ENCODE data around the gene PTPN20.
"Not testable (repeated sequence)": the region's sequence is repeated elsewhere in the genome, so short reads cannot be mapped to it uniquely, and the experiment has no call there.

PTPN20 gene

GRCh38 chr10:46911144-46911876, at the start of gene PTPN20:
Gene PTPN20, plus strand, starts transcription at chr10:46911428. Its CDS starts 21,072 bp downstream, at chr10:46932500.
- H2AFZ ChIP-seq (ENCODE audit: low read length); H3K9me3 ChIP-seq (ENCODE audit: insufficient read depth, low read depth, low read length): not testable (repeated sequence)

GRCh38 chr10:46869716-46870115, 41.5 kb upstream of the PTPN20 start:
- not testable (repeated sequence) for H2AFZ ChIP-seq (ENCODE audit: low read length); H3F3A ChIP-seq (ENCODE audit: low read depth); H4K20me1 ChIP-seq (ENCODE audit: insufficient read depth, low read length, poor library complexity, severe bottlenecking); H3K9ac ChIP-seq (ENCODE audit: low read depth, low read length, poor library complexity, severe bottlenecking); H3K4me1 ChIP-seq (ENCODE audit: insufficient read depth, low read length, poor library complexity, severe bottlenecking); H3K36me3 ChIP-seq (ENCODE audit: insufficient read depth, low read length); H3K9me2 ChIP-seq (replicated peaks; ENCODE audit: low read depth, low read length); H3K27me3 ChIP-seq (ENCODE audit: insufficient read depth, low read length, poor library complexity, severe bottlenecking); H3K4me3 ChIP-seq (ENCODE audit: low read length, poor library complexity, severe bottlenecking); H3K9me3 ChIP-seq (ENCODE audit: insufficient read depth, low read depth, low read length); H3K4me2 ChIP-seq (ENCODE audit: low read depth, low read length, poor library complexity, severe bottlenecking); H3K79me2 ChIP-seq (ENCODE audit: insufficient read depth, low read length)

More at GRCh38 chr10:46911144-46911876, at the start of gene PTPN20:
- H3K36me3 ChIP-seq (ENCODE audit: insufficient read depth, low read length); H3K4me2 ChIP-seq (ENCODE audit: low read depth, low read length, poor library complexity, severe bottlenecking); H3K79me2 ChIP-seq (ENCODE audit: insufficient read depth, low read length); H3K27me3 ChIP-seq (ENCODE audit: insufficient read depth, low read length, poor library complexity, severe bottlenecking); H3K9me2 ChIP-seq (replicated peaks; ENCODE audit: low read depth, low read length); H3K9ac ChIP-seq (ENCODE audit: low read depth, low read length, poor library complexity, severe bottlenecking); H3K4me1 ChIP-seq (ENCODE audit: insufficient read depth, low read length, poor library complexity, severe bottlenecking); H4K20me1 ChIP-seq (ENCODE audit: insufficient read depth, low read length, poor library complexity, severe bottlenecking); H3F3A ChIP-seq (ENCODE audit: low read depth): not testable (repeated sequence)
- H3K4me3 ChIP-seq (ENCODE audit: low read length, poor library complexity, severe bottlenecking), result peak within 1 kb of the TSS; percentile 21

- H3F3A ChIP-seq (ENCODE audit: low read depth); H3K4me1 ChIP-seq (ENCODE audit: insufficient read depth, low read length, poor library complexity, severe bottlenecking); H3K27me3 ChIP-seq (ENCODE audit: insufficient read depth, low read length, poor library complexity, severe bottlenecking); H2AFZ ChIP-seq (ENCODE audit: low read length); H3K79me2 ChIP-seq (ENCODE audit: insufficient read depth, low read length); H3K9me2 ChIP-seq (replicated peaks; ENCODE audit: low read depth, low read length); H3K9me3 ChIP-seq (ENCODE audit: insufficient read depth, low read depth, low read length); H3K9ac ChIP-seq (ENCODE audit: low read depth, low read length, poor library complexity, severe bottlenecking); H4K20me1 ChIP-seq (ENCODE audit: insufficient read depth, low read length, poor library complexity, severe bottlenecking); H3K4me2 ChIP-seq (ENCODE audit: low read depth, low read length, poor library complexity, severe bottlenecking); H3K36me3 ChIP-seq (ENCODE audit: insufficient read depth, low read length); H3K4me3 ChIP-seq (ENCODE audit: low read length, poor library complexity, severe bottlenecking): not testable (repeated sequence)
These were observed 39.6 kb upstream of the PTPN20 start for GRCh38 chr10:46871583-46871982.

GRCh38 chr10:46875304-46875703, 35.9 kb upstream of the PTPN20 start:
- H3K9ac ChIP-seq (ENCODE audit: low read depth, low read length, poor library complexity, severe bottlenecking); H3F3A ChIP-seq (ENCODE audit: low read depth); H3K27me3 ChIP-seq (ENCODE audit: insufficient read depth, low read length, poor library complexity, severe bottlenecking); H3K4me2 ChIP-seq (ENCODE audit: low read depth, low read length, poor library complexity, severe bottlenecking); H3K9me3 ChIP-seq (ENCODE audit: insufficient read depth, low read depth, low read length); H3K36me3 ChIP-seq (ENCODE audit: insufficient read depth, low read length); H3K79me2 ChIP-seq (ENCODE audit: insufficient read depth, low read length); H3K4me1 ChIP-seq (ENCODE audit: insufficient read depth, low read length, poor library complexity, severe bottlenecking); H3K9me2 ChIP-seq (replicated peaks; ENCODE audit: low read depth, low read length); H3K4me3 ChIP-seq (ENCODE audit: low read length, poor library complexity, severe bottlenecking); H2AFZ ChIP-seq (ENCODE audit: low read length); H4K20me1 ChIP-seq (ENCODE audit: insufficient read depth, low read length, poor library complexity, severe bottlenecking): not testable (repeated sequence)

- H3K9ac ChIP-seq (ENCODE audit: low read depth, low read length, poor library complexity, severe bottlenecking), result not testable (repeated sequence)
These were observed 34.5 kb upstream of the PTPN20 start for GRCh38 chr10:46876773-46877172.

GRCh38 chr10:46878761-46879160, 32.5 kb upstream of the PTPN20 start:
- H3K4me3 ChIP-seq (ENCODE audit: low read length, poor library complexity, severe bottlenecking); H3K4me1 ChIP-seq (ENCODE audit: insufficient read depth, low read length, poor library complexity, severe bottlenecking); H3K79me2 ChIP-seq (ENCODE audit: insufficient read depth, low read length); H3K9me3 ChIP-seq (ENCODE audit: insufficient read depth, low read depth, low read length); H4K20me1 ChIP-seq (ENCODE audit: insufficient read depth, low read length, poor library complexity, severe bottlenecking); H3K9ac ChIP-seq (ENCODE audit: low read depth, low read length, poor library complexity, severe bottlenecking); H3K27me3 ChIP-seq (ENCODE audit: insufficient read depth, low read length, poor library complexity, severe bottlenecking); H3K9me2 ChIP-seq (replicated peaks; ENCODE audit: low read depth, low read length); H2AFZ ChIP-seq (ENCODE audit: low read length); H3K4me2 ChIP-seq (ENCODE audit: low read depth, low read length, poor library complexity, severe bottlenecking); H3F3A ChIP-seq (ENCODE audit: low read depth); H3K36me3 ChIP-seq (ENCODE audit: insufficient read depth, low read length): not testable (repeated sequence)

More at GRCh38 chr10:46876773-46877172, 34.5 kb upstream of the PTPN20 start:
- H3F3A ChIP-seq (ENCODE audit: low read depth); H2AFZ ChIP-seq (ENCODE audit: low read length); H3K4me1 ChIP-seq (ENCODE audit: insufficient read depth, low read length, poor library complexity, severe bottlenecking); H3K9me2 ChIP-seq (replicated peaks; ENCODE audit: low read depth, low read length); H3K9me3 ChIP-seq (ENCODE audit: insufficient read depth, low read depth, low read length); H3K27me3 ChIP-seq (ENCODE audit: insufficient read depth, low read length, poor library complexity, severe bottlenecking); H3K4me2 ChIP-seq (ENCODE audit: low read depth, low read length, poor library complexity, severe bottlenecking); H3K4me3 ChIP-seq (ENCODE audit: low read length, poor library complexity, severe bottlenecking); H3K79me2 ChIP-seq (ENCODE audit: insufficient read depth, low read length); H3K36me3 ChIP-seq (ENCODE audit: insufficient read depth, low read length); H4K20me1 ChIP-seq (ENCODE audit: insufficient read depth, low read length, poor library complexity, severe bottlenecking): not testable (repeated sequence)
